Nephron (organoid): Measurements from ENCODE around the gene DLX2.
A peak's percentile ranks its signal among the peaks of the same experiment; 100 is the strongest.

Experiments
- H3K27ac Mint-ChIP-seq, 3 experiments: 2 replicates each; pipeline ENCODE4 v1.8.0; 2020; ENCODE audit warnings: mixed read lengths in 3 of 3, mild to moderate bottlenecking in 2 of 3, moderate library complexity in 1 of 3
- H3K27me3 Mint-ChIP-seq: 2 replicates; pipeline ENCODE4 v1.8.0; 2021; ENCODE audit warnings: low read depth, mild to moderate bottlenecking, moderate library complexity, mixed read lengths
- H3K36me3 Mint-ChIP-seq: 2 replicates; pipeline ENCODE4 v1.8.0; 2020; ENCODE audit warnings: low read depth, mixed read lengths
- H3K4me1 Mint-ChIP-seq: 2 replicates; pipeline ENCODE4 v1.8.0; 2020; ENCODE audit warnings: mixed read lengths
- H3K4me3 Mint-ChIP-seq, 3 experiments: 2 replicates each; pipeline ENCODE4 v1.8.0; 2020; ENCODE audit warnings: mild to moderate bottlenecking in 3 of 3, mixed read lengths in 3 of 3, moderate library complexity in 2 of 3
- H3K9me3 Mint-ChIP-seq: 2 replicates; pipeline ENCODE4 v1.8.0; 2020; ENCODE audit warnings: mixed read lengths
- TF ChIP-seq, protein P1 (sequence below), 3 experiments: fragments of 200-600 bp; sonication (generic); IDR thresholded peaks; one replicate each; pipeline ENCODE4 v1.5.0; 2021; ENCODE audit warnings: antibody characterized with exemption in 3 of 3; ENCODE audit not compliant: unreplicated experiment in 3 of 3

The DLX2 gene

GRCh38 chr2:172086241-172087206 is 16.2 kb downstream of the DLX2 start:
- Mint-ChIP-seq H3K9me3 (no peaks in the 10 kb centered on the region), H3K27ac (no peak overlapping the region), H3K4me3 (peak overlapping the region; percentile 51 to 80 (median 61)), H3K27me3 (peaks cover 100% of the 10 kb centered on the region), H3K4me1 (peaks cover 48% of the 10 kb centered on the region), H3K36me3 (no peaks in the 10 kb centered on the region)
- TF ChIP-seq, protein P1, sequence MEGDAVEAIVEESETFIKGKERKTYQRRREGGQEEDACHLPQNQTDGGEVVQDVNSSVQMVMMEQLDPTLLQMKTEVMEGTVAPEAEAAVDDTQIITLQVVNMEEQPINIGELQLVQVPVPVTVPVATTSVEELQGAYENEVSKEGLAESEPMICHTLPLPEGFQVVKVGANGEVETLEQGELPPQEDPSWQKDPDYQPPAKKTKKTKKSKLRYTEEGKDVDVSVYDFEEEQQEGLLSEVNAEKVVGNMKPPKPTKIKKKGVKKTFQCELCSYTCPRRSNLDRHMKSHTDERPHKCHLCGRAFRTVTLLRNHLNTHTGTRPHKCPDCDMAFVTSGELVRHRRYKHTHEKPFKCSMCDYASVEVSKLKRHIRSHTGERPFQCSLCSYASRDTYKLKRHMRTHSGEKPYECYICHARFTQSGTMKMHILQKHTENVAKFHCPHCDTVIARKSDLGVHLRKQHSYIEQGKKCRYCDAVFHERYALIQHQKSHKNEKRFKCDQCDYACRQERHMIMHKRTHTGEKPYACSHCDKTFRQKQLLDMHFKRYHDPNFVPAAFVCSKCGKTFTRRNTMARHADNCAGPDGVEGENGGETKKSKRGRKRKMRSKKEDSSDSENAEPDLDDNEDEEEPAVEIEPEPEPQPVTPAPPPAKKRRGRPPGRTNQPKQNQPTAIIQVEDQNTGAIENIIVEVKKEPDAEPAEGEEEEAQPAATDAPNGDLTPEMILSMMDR (IDR thresholded peaks at IDR 0.05; ENCODE audit: unreplicated experiment in 3 of 3), result peak; percentile 14 to 24 (median 16)

GRCh38 chr2:172085460-172086159 is 17.1 kb downstream of the DLX2 start, which contains the start of gene DLX1:
TSS of gene DLX1 (plus strand) at chr2:172085507. CDS start at chr2:172085678, 171 bp downstream.
- H3K36me3 Mint-ChIP-seq, result no peaks in the 10 kb centered on the region
- H3K9me3 Mint-ChIP-seq, result peaks cover 2% of the 10 kb centered on the region

DNA sequence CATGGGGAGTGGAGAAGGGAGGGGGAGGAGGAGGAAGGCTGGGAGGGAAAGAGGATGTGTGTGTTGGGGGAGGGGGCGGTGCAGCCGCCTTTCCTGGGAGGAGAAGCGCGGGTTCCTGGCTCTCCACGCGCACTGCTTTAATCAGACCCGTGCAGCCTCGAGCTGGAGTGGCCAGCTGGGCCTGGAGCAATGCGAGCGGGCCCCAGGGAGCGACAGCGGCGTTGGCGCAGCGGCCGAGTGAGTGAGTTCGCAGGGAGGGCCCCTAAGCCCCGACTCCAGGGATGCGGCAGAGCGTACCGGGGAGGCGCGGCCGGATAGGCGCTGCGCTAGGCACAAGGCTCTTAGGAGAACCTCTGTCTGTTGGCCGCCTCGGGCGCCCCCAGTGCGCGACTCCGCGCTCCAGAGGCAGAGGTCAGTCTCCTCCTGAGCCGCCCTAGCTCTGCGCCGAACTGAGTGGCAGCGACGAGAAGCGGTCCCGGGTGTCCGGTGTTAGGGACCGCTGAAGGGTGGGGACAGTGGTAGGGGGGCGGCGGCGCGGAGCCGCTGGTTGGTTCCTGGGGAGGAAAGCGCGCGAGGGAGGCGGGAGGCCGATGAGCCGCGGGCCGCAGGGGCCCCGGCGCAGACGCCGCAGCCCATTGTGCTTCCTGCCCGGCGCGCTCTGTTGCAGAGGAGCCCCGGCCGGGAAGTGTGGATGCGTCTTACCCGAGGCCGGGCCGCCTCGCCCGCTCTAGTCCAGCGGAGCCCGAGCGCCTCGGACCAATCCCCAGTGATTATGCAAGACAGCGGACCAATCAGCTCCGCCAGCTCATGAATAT is 17.8 kb downstream of the DLX2 start:
- Mint-ChIP-seq H3K27ac (no peak overlapping the region), H3K4me3 (peak overlapping the region; percentile 78 to 85 (median 80)), H3K4me1 (peaks cover 48% of the 10 kb centered on the region), H3K36me3 (no peaks in the 10 kb centered on the region), H3K27me3 (peaks cover 100% of the 10 kb centered on the region), H3K9me3 (peaks cover 3% of the 10 kb centered on the region)
- TF ChIP-seq, protein P1 (IDR thresholded peaks at IDR 0.05; ENCODE audit: unreplicated experiment in 3 of 3), result no peak

More at GRCh38 chr2:172085460-172086159, 17.1 kb downstream of the DLX2 start, which contains the start of gene DLX1:
- Mint-ChIP-seq H3K27me3 (peaks cover 100% of the 10 kb centered on the region), H3K4me1 (peaks cover 48% of the 10 kb centered on the region), H3K4me3 (peak within 1 kb of the TSS; percentile 78 to 85 (median 80)), H3K27ac (no peak within 1 kb of the TSS)
- TF ChIP-seq, protein P1 (IDR thresholded peaks at IDR 0.05; ENCODE audit: unreplicated experiment in 3 of 3), result no peak

GRCh38 chr2:172084395-172084644 is 18.4 kb downstream of the DLX2 start:
- Mint-ChIP-seq H3K36me3 (no peaks in the 10 kb centered on the region), H3K27me3 (peaks cover 100% of the 10 kb centered on the region), H3K4me3 (peak overlapping the region; percentile 29 to 80 (median 78)), H3K4me1 (peaks cover 48% of the 10 kb centered on the region), H3K9me3 (peaks cover 5% of the 10 kb centered on the region), H3K27ac (no peak overlapping the region)
- TF ChIP-seq, protein P1 (IDR thresholded peaks at IDR 0.05; ENCODE audit: unreplicated experiment in 3 of 3), result no peak

GRCh38 chr2:172083628-172084394 is 18.9 kb downstream of the DLX2 start:
- H3K4me1 Mint-ChIP-seq, result peaks cover 48% of the 10 kb centered on the region

More at GRCh38 chr2:172083628-172084394, 18.9 kb downstream of the DLX2 start:
- H3K27me3 Mint-ChIP-seq, result peaks cover 100% of the 10 kb centered on the region
- H3K36me3 Mint-ChIP-seq, result no peaks in the 10 kb centered on the region
- TF ChIP-seq, protein P1 (IDR thresholded peaks at IDR 0.05; ENCODE audit: unreplicated experiment in 3 of 3), result no peak
- H3K9me3 Mint-ChIP-seq, result peaks cover 7% of the 10 kb centered on the region
- H3K27ac Mint-ChIP-seq, result no peak overlapping the region
- H3K4me3 Mint-ChIP-seq, result peak overlapping the region; percentile 29 to 80 (median 44)
